Measurements from ENCODE around the gene SLC50A1. TPM values are rescaled to one million over a fixed set of nuclear protein-coding genes. Genes with fewer than 3 reads are reported as not detected.
"Not testable (repeated sequence)": the region's sequence is repeated elsewhere in the genome, so short reads cannot be mapped to it uniquely, and the experiment has no call there.

The SLC50A1 gene
- total and polyA plus RNA-seq, 2 donors (not counting 1 experiment from before 2014, with no cell fraction given): 36.0 to 61.1 TPM

- H3K4me1 ChIP-seq (ENCODE audit: control insufficient read depth, extremely low read depth, insufficient read depth, low read length): no peaks in the 10 kb centered on the region
- H3K79me2 ChIP-seq (ENCODE audit: control insufficient read depth, insufficient read depth, low read length): no peaks in the 10 kb centered on the region
- H3K9ac ChIP-seq (ENCODE audit: insufficient read depth, low read length): no peak overlapping the region
- no peaks in the 10 kb centered on the region for H3K36me3 ChIP-seq (ENCODE audit: control insufficient read depth, insufficient read depth, low read length)
- no peak overlapping the region for H3K27ac ChIP-seq (ENCODE audit: insufficient read depth, low read length)
- H2AFZ ChIP-seq (ENCODE audit: low read length): no peak overlapping the region
- H3K27me3 ChIP-seq (ENCODE audit: control insufficient read depth, insufficient read depth, low read length): peaks cover 10% of the 10 kb centered on the region
- TF ChIP-seq, protein P1, sequence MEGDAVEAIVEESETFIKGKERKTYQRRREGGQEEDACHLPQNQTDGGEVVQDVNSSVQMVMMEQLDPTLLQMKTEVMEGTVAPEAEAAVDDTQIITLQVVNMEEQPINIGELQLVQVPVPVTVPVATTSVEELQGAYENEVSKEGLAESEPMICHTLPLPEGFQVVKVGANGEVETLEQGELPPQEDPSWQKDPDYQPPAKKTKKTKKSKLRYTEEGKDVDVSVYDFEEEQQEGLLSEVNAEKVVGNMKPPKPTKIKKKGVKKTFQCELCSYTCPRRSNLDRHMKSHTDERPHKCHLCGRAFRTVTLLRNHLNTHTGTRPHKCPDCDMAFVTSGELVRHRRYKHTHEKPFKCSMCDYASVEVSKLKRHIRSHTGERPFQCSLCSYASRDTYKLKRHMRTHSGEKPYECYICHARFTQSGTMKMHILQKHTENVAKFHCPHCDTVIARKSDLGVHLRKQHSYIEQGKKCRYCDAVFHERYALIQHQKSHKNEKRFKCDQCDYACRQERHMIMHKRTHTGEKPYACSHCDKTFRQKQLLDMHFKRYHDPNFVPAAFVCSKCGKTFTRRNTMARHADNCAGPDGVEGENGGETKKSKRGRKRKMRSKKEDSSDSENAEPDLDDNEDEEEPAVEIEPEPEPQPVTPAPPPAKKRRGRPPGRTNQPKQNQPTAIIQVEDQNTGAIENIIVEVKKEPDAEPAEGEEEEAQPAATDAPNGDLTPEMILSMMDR (conservative IDR thresholded peaks at IDR 0.05 in 1 of 2, IDR thresholded peaks at IDR 0.05 in 1 of 2; ENCODE audit: low read depth in 1 of 2, low read length in 2 of 2): no peak
- H4K20me1 ChIP-seq (ENCODE audit: control insufficient read depth, extremely low read depth, insufficient read depth, low read length): no peaks in the 10 kb centered on the region
- H3K4me2 ChIP-seq (ENCODE audit: extremely low read depth, insufficient read depth, low read length): no peak overlapping the region
- no peak for DNase-seq (ENCODE audit: low read depth in 2 of 2)
- no peak overlapping the region for H3K4me3 ChIP-seq (replicated peaks in 1 of 4; ENCODE audit: control extremely low read depth in 1 of 4, insufficient read depth in 1 of 4, low read depth in 3 of 4, low read length in 4 of 4)
- no peaks in the 10 kb centered on the region for H3K9me3 ChIP-seq (ENCODE audit: control insufficient read depth, insufficient read depth, low read depth, low read length)
Observed at GRCh38 chr1:155116113-155116764, 19.4 kb upstream of the SLC50A1 start.

DNA sequence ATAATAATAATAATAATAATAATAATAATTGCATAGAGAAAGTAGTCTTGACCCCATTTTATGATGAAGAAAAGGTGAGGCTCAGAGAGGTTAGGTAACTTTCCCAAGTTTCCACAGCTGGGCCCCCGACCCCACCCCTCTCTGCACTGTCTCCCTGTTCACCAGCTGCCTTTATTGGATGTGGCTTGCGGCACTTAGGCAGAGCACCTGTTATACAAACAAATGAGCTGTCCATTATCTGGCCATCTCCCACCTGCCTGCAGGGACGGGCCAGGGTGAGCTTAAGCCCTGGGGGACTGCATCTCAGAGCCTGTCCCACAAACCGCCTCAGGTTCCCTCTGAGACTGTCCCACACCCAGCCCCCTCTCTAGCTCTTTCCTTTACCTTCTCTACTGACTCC lies 18.0 kb upstream of the SLC50A1 start:
- TF ChIP-seq, protein P1 (conservative IDR thresholded peaks at IDR 0.05 in 1 of 2, IDR thresholded peaks at IDR 0.05 in 1 of 2; ENCODE audit: low read depth in 1 of 2, low read length in 2 of 2): no peak
- no peak for TF ChIP-seq EZH2 (IDR thresholded peaks at IDR 0.05; ENCODE audit: low read length, missing control alignments)

GRCh38 chr1:155118090-155118489 lies 17.6 kb upstream of the SLC50A1 start:
- DNase-seq (ENCODE audit: low read depth in 2 of 2); H2AFZ ChIP-seq (ENCODE audit: low read length); H3K4me3 ChIP-seq (replicated peaks in 1 of 4; ENCODE audit: control extremely low read depth in 1 of 4, insufficient read depth in 1 of 4, low read depth in 3 of 4, low read length in 4 of 4); H3K27ac ChIP-seq (ENCODE audit: insufficient read depth, low read length); H3K79me2 ChIP-seq (ENCODE audit: control insufficient read depth, insufficient read depth, low read length); H3K4me1 ChIP-seq (ENCODE audit: control insufficient read depth, extremely low read depth, insufficient read depth, low read length); H3K36me3 ChIP-seq (ENCODE audit: control insufficient read depth, insufficient read depth, low read length); H4K20me1 ChIP-seq (ENCODE audit: control insufficient read depth, extremely low read depth, insufficient read depth, low read length); H3K27me3 ChIP-seq (ENCODE audit: control insufficient read depth, insufficient read depth, low read length); H3K9me3 ChIP-seq (ENCODE audit: control insufficient read depth, insufficient read depth, low read depth, low read length); H3K9ac ChIP-seq (ENCODE audit: insufficient read depth, low read length); H3K4me2 ChIP-seq (ENCODE audit: extremely low read depth, insufficient read depth, low read length): not testable (repeated sequence)

More for the DNA sequence above, 18.0 kb upstream of the SLC50A1 start:
- Histone ChIP-seq H3K9ac (ENCODE audit: insufficient read depth, low read length) (no peak overlapping the region), H3K27ac (ENCODE audit: insufficient read depth, low read length) (no peak overlapping the region), H3K4me1 (ENCODE audit: control insufficient read depth, extremely low read depth, insufficient read depth, low read length) (no peaks in the 10 kb centered on the region), H3K4me2 (ENCODE audit: extremely low read depth, insufficient read depth, low read length) (no peak overlapping the region), H4K20me1 (ENCODE audit: control insufficient read depth, extremely low read depth, insufficient read depth, low read length) (no peaks in the 10 kb centered on the region), H3K79me2 (ENCODE audit: control insufficient read depth, insufficient read depth, low read length) (no peaks in the 10 kb centered on the region), H2AFZ (ENCODE audit: low read length) (no peak overlapping the region), H3K4me3 (replicated peaks in 1 of 4; ENCODE audit: control extremely low read depth in 1 of 4, insufficient read depth in 1 of 4, low read depth in 3 of 4, low read length in 4 of 4) (no peak overlapping the region), H3K27me3 (ENCODE audit: control insufficient read depth, insufficient read depth, low read length) (peaks cover 10% of the 10 kb centered on the region), H3K9me3 (ENCODE audit: control insufficient read depth, insufficient read depth, low read depth, low read length) (no peaks in the 10 kb centered on the region), H3K36me3 (ENCODE audit: control insufficient read depth, insufficient read depth, low read length) (no peaks in the 10 kb centered on the region)
- no peak for DNase-seq (ENCODE audit: low read depth in 2 of 2)
